LNCaP clone FGC (cell line): ENCODE results near the gene UFSP1.
"Not testable (repeated sequence)": the region's sequence is repeated elsewhere in the genome, so short reads cannot be mapped to it uniquely, and the experiment has no call there.

Experiments
- DNase-seq: peaks from one replicate; pipeline ENCODE4 v3.0.0-alpha.2; 2011; ENCODE audit warnings: low read depth
- H3K4me3 ChIP-seq: 2 replicates; pipeline ENCODE4 v1.5.1; 2011; ENCODE audit warnings: mild to moderate bottlenecking, low read depth, low read length, control low read depth
- CTCF ChIP-seq: IDR thresholded peaks from 2 replicates; pipeline ENCODE4 v1.5.1; 2012; ENCODE audit warnings: mild to moderate bottlenecking; ENCODE audit not compliant: control insufficient read depth, insufficient read depth; ENCODE audit errors: extremely low read depth

The UFSP1 gene

GRCh38 chr7:100855515-100855914 is 34.0 kb downstream of the UFSP1 start:
- no peak for TF ChIP-seq CTCF
- no peak overlapping the region for H3K4me3 ChIP-seq
- no peak for DNase-seq

- not testable (repeated sequence) for DNase-seq, H3K4me3 ChIP-seq
Measured at GRCh38 chr7:100854899-100855298, 34.6 kb downstream of the UFSP1 start.

- H3K4me3 ChIP-seq: no peak overlapping the region
- no peak for DNase-seq
- no peak for TF ChIP-seq CTCF
Measured at GRCh38 chr7:100854146-100854895, 35.2 kb downstream of the UFSP1 start.

GRCh38 chr7:100852048-100852872 is 37.3 kb downstream of the UFSP1 start, which contains the start of gene SLC12A9:
TSS of gene SLC12A9 (plus strand) at chr7:100852713. CDS start at chr7:100854198, 1,485 bp downstream.
- DNase-seq: peak; percentile 71
- peak within 1 kb of the TSS; percentile 81 for H3K4me3 ChIP-seq
- TF ChIP-seq CTCF: peak; percentile 89

GRCh38 chr7:100847360-100847759 is 42.2 kb downstream of the UFSP1 start:
- TF ChIP-seq CTCF: no peak
- H3K4me3 ChIP-seq: no peak overlapping the region
- DNase-seq: no peak

GRCh38 chr7:100840470-100841100 is 48.9 kb downstream of the UFSP1 start:
- H3K4me3 ChIP-seq: no peak overlapping the region
- no peak for TF ChIP-seq CTCF
- DNase-seq: no peak

- TF ChIP-seq CTCF: no peak
- no peak for DNase-seq
- H3K4me3 ChIP-seq: no peak overlapping the region
Measured at GRCh38 chr7:100839361-100839760, 50.2 kb downstream of the UFSP1 start.
